Right lobe of liver (tissue), 6 donors: ENCODE results near the gene COL25A1. TPM values are rescaled to one million over a fixed set of nuclear protein-coding genes. Genes with fewer than 3 reads are reported as not detected.

Experiments used
- ATAC-seq, 4 donors: fragments of 200-7000 bp; cut with Tn5 transposase; one replicate each; pipeline ENCODE4 v1.9.1; 2020; ENCODE audit warnings: mild to moderate bottlenecking in 4 of 4, moderate library complexity in 4 of 4
- DNase-seq, 3 donors: peaks; one replicate each; pipeline ENCODE4 v3.0.0-alpha.2; 2020
- H3K27ac ChIP-seq, 3 donors: fragments of 200-600 bp; one replicate each; pipeline ENCODE4 v1.8.0; 2022
- H3K27me3 ChIP-seq, 2 donors: fragments of 200-600 bp; one replicate each; pipeline ENCODE4 v1.8.0; 2022
- H3K36me3 ChIP-seq, 4 donors: fragments of 200-600 bp; sonication (generic) in 1 of 4; one replicate each; pipeline versions ENCODE4 v1.5.1 to v1.8.0; 2017 to 2022; ENCODE audit warnings: control low read depth in 1 of 4
- H3K4me1 ChIP-seq, 4 donors: fragments of 200-600 bp; sonication (generic) in 1 of 4; one replicate each; pipeline versions ENCODE4 v1.5.1 to v1.8.0; 2017 to 2022; ENCODE audit warnings: control low read depth in 1 of 4
- H3K4me3 ChIP-seq, 3 donors: fragments of 200-600 bp; one replicate each; pipeline ENCODE4 v1.8.0; 2022
- H3K9me3 ChIP-seq, 4 donors: fragments of 200-600 bp; sonication (generic) in 1 of 4; one replicate each; pipeline versions ENCODE4 v1.5.1 to v1.8.0; 2017 to 2022; ENCODE audit warnings: control low read depth in 1 of 4
- POLR2A ChIP-seq: fragments of 450-650 bp; IDR thresholded peaks from one replicate; pipeline ENCODE4 v1.6.1; 2017; ENCODE audit warnings: antibody characterized with exemption, mild to moderate bottlenecking
- WGBS: methylation state at CpG from one replicate; pipeline ENCODE4 v1.1.6; 2018; ENCODE audit warnings: low coverage, low lambda C conversion rate; ENCODE audit not compliant: insufficient coverage; ENCODE audit errors: missing lambda C conversion rate; 5-methylcytosine and 5-hydroxymethylcytosine counted together
- intact Hi-C, 2 donors: fragments of 100-400 bp; cut with DNase I; formaldehyde crosslinking; loops; one replicate each; pipeline versions ENCODE4 v1.11.2 to v1.14.1; 2022
- total RNA-seq, 6 experiments: library from RNA; depleted of rRNA in 2 of 6; stranded (reverse); fragments of >200 nt in 2 of 6; fragmentation: NEBNext Ultra II Directional in 3 of 6; extraction: Animal tissue kit (Norgen Biotek cat#: 25700) in 3 of 6; gene quantifications; one replicate each; pipeline versions ENCODE4 v1.1.0 to v1.2.4, GENCODE V29; 2016 to 2023
- TF ChIP-seq, protein P1 (sequence below), 4 donors: fragments of 200-600 bp in 3 of 4; fragments of 450-650 bp in 1 of 4; IDR thresholded peaks; one replicate each; pipeline versions ENCODE4 v1.5.1 to v1.8.0; 2016 to 2022; ENCODE audit warnings: antibody characterized with exemption in 4 of 4, mild to moderate bottlenecking in 2 of 4
- donor health status: DM: no; HTN: yes; CAD: no.
- donor health status: DM: no; HTN: no; CAD: no.
- donor health status: DM: no; HTN: no; CAD: no.
- donor health status: DM: no; HTN: yes; CAD: no.
- donor health status: DM: no; HTN: yes; CAD: no.

Gene COL25A1
- total RNA-seq, 6 experiments from 2014 or later, result 0.06 to 4.8 (median 1.3) TPM

DNA sequence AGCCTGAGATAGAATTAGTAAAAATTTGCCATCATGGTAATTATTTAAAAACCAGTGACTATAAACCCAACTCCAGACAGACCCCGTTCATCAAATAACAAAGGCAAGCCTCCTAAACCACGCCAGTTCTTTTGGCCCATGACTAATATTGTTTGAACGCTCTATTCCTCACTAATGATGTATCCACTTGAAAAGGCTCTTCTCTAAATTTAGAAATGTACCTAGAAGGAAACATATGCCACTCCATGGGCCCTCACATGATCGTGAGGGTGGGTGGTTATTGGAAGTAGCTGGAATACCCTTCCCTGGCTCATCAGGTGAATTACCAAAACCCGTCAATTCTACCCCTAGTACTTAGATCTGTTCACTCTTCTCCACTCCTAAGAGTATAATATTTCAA is 249.2 kb downstream of the COL25A1 start:
- no peaks in the 10 kb centered on the region for H3K9me3 ChIP-seq
- DNase-seq (no peak), ATAC-seq (no peak)
- 47% methylated on average over 4 of the region's 5 CpGs for WGBS
- no peak for TF ChIP-seq POLR2A
- TF ChIP-seq, protein P1, sequence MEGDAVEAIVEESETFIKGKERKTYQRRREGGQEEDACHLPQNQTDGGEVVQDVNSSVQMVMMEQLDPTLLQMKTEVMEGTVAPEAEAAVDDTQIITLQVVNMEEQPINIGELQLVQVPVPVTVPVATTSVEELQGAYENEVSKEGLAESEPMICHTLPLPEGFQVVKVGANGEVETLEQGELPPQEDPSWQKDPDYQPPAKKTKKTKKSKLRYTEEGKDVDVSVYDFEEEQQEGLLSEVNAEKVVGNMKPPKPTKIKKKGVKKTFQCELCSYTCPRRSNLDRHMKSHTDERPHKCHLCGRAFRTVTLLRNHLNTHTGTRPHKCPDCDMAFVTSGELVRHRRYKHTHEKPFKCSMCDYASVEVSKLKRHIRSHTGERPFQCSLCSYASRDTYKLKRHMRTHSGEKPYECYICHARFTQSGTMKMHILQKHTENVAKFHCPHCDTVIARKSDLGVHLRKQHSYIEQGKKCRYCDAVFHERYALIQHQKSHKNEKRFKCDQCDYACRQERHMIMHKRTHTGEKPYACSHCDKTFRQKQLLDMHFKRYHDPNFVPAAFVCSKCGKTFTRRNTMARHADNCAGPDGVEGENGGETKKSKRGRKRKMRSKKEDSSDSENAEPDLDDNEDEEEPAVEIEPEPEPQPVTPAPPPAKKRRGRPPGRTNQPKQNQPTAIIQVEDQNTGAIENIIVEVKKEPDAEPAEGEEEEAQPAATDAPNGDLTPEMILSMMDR (IDR thresholded peaks at IDR 0.05), result no peak
- no peaks in the 10 kb centered on the region for H3K4me1 ChIP-seq
- intact Hi-C loops, result no loop called here
- H3K36me3 ChIP-seq, result no peaks in the 10 kb centered on the region
- no peaks in the 10 kb centered on the region for H3K27me3 ChIP-seq
- no peak overlapping the region for H3K4me3 ChIP-seq
- H3K27ac ChIP-seq, result no peak overlapping the region

DNA sequence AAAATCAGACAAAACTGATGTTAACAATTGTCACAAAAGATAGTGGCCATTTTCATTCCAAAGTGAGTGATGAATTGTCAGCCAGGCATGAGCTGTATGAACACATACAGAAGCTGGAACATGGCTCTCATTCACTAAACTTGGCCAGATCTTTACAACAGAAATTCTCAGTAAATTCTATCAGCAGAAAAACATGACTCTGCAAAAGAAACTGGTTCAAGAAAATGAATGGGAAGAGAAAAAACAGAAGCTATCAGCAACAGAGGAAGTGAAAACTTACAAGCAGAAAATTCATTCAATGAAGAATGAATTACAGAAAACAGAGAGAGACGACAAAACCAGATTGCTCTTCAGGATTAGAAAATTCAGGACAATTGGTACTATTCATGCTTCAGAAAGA is 249.6 kb downstream of the COL25A1 start:
- H3K36me3 ChIP-seq, result no peaks in the 10 kb centered on the region
- DNase-seq, result no peak
- no peaks in the 10 kb centered on the region for H3K9me3 ChIP-seq
- WGBS, result 38% methylated on average over 1 of the region's 1 CpG
- H3K27me3 ChIP-seq, result no peaks in the 10 kb centered on the region
- intact Hi-C loops, result no loop called here
- no peak overlapping the region for H3K27ac ChIP-seq
- no peak for ATAC-seq
- H3K4me3 ChIP-seq, result no peak overlapping the region
- no peaks in the 10 kb centered on the region for H3K4me1 ChIP-seq
- TF ChIP-seq, protein P1 (IDR thresholded peaks at IDR 0.05), result no peak
- TF ChIP-seq POLR2A, result no peak

DNA sequence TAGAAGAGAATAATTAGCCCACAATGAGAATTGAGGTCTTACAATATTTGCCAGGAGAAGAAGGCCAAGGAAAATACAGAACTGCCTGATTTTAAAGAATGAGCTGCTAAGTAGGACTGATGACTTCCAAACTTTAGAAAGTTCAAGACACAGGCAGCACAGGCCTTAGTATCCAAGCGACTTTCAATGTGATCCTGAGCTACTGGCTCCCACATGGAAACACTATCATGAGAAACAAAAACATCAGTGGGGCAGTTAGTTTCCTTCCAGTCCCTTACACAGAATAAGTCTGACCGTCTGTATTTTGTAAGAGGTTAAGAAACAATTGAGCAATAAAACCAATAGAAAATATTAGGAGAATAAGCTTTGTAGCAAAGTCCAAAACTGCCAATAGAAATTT is 251.4 kb downstream of the COL25A1 start:
- ATAC-seq (no peak), DNase-seq (no peak)
- H3K4me1 ChIP-seq, result no peaks in the 10 kb centered on the region
- no peaks in the 10 kb centered on the region for H3K27me3 ChIP-seq
- no peaks in the 10 kb centered on the region for H3K36me3 ChIP-seq
- no peak overlapping the region for H3K27ac ChIP-seq
- intact Hi-C loops, result no loop called here
- TF ChIP-seq, protein P1 (IDR thresholded peaks at IDR 0.05), result no peak
- TF ChIP-seq POLR2A, result no peak
- no peaks in the 10 kb centered on the region for H3K9me3 ChIP-seq
- no peak overlapping the region for H3K4me3 ChIP-seq
- WGBS, result 26% methylated on average over 2 of the region's 2 CpGs

DNA sequence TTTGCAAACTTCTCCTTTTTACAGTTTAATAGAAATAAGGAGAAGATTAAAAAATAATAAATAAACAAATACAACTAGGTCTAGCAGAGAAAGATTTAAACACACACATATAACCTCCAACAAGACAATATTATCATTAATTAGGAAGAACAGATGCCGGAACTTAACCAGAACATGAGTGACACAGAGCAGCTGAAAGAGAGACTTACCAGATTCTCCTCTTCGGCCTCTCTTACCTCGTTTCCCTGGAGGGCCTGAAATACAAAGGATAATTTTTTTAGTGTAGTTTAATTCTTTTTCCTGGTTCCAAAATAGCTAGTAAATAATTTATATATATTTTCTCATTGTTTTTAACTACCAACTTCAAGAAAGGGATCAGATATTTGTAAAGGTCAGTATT is 252.5 kb downstream of the COL25A1 start:
- 74% methylated on average over 3 of the region's 3 CpGs for WGBS
- no peaks in the 10 kb centered on the region for H3K27me3 ChIP-seq
- ATAC-seq, result no peak

More for the DNA sequence above, 252.5 kb downstream of the COL25A1 start:
- H3K9me3 ChIP-seq, result no peaks in the 10 kb centered on the region
- TF ChIP-seq, protein P1 (IDR thresholded peaks at IDR 0.05), result no peak
- TF ChIP-seq POLR2A, result no peak
- H3K36me3 ChIP-seq, result no peaks in the 10 kb centered on the region
- intact Hi-C loops, result no loop called here
- DNase-seq, result no peak
- no peak overlapping the region for H3K4me3 ChIP-seq
- H3K4me1 ChIP-seq, result no peaks in the 10 kb centered on the region
- no peak overlapping the region for H3K27ac ChIP-seq
